NCI-H446 treated with DMSO at 0.1 percent for 48 hours (cell line): ENCODE results near the gene CTIF.

Source experiments
- DNase-seq: peaks from one replicate; lab custom pipeline; 2025; lab: John Stamatoyannopoulos, UW

Gene CTIF

GRCh38 chr18:48851599-48851960 is 312.7 kb downstream of the CTIF start:
- DNase-seq: no peak

- no peak for DNase-seq
Measured at GRCh38 chr18:48852292-48852691, 313.5 kb downstream of the CTIF start.

GRCh38 chr18:48852794-48853193 is 314.0 kb downstream of the CTIF start:
- no peak for DNase-seq

- no peak for DNase-seq
Measured at GRCh38 chr18:48853588-48853987, 314.8 kb downstream of the CTIF start.

GRCh38 chr18:48854780-48855179 is 315.9 kb downstream of the CTIF start:
- no peak for DNase-seq

GRCh38 chr18:48855422-48856377 is 316.9 kb downstream of the CTIF start:
- DNase-seq: no peak

GRCh38 chr18:48857023-48857694 is 318.3 kb downstream of the CTIF start:
- DNase-seq: no peak

- no peak for DNase-seq
Measured at GRCh38 chr18:48858676-48859075, 319.8 kb downstream of the CTIF start.

GRCh38 chr18:48859311-48860268 is 320.8 kb downstream of the CTIF start:
- DNase-seq: peak; percentile 32

GRCh38 chr18:48860269-48861180 is 321.7 kb downstream of the CTIF start:
- DNase-seq: peak; percentile 9

GRCh38 chr18:48861181-48861708 is 322.4 kb downstream of the CTIF start:
- no peak for DNase-seq

- DNase-seq: no peak
Measured at GRCh38 chr18:48862132-48862531, 323.3 kb downstream of the CTIF start.

- DNase-seq: no peak
Measured at GRCh38 chr18:48862678-48863270, 323.9 kb downstream of the CTIF start.

- no peak for DNase-seq
Measured at GRCh38 chr18:48863432-48864065, 324.7 kb downstream of the CTIF start.

GRCh38 chr18:48864876-48865275 is 326.0 kb downstream of the CTIF start:
- no peak for DNase-seq

- DNase-seq: peak; percentile 80
Measured at GRCh38 chr18:48866028-48866733, 327.4 kb downstream of the CTIF start.

- no peak for DNase-seq
Measured at GRCh38 chr18:48866856-48867255, 328.0 kb downstream of the CTIF start.

- DNase-seq: no peak
Measured at GRCh38 chr18:48867978-48868377, 329.1 kb downstream of the CTIF start.
